HepG2 (cell line): ENCODE measurements around the gene CDHR3. TPM values are rescaled to one million over a fixed set of nuclear protein-coding genes. Genes with fewer than 3 reads are reported as not detected.

Experiments
- AGO2 ChIP-seq: fragments of 200-400 bp; formaldehyde crosslinking; optimal IDR thresholded peaks from 2 replicates; pipeline ENCODE3; 2017; ENCODE audit warnings: mild to moderate bottlenecking, low read depth, low read length, moderate library complexity
- ATF1 ChIP-seq: IDR thresholded peaks from 2 replicates; pipeline ENCODE4 v1.6.1; 2016; ENCODE audit warnings: mild to moderate bottlenecking, control low read depth
- ATF7-NPFF ChIP-seq: sonication (generic); formaldehyde crosslinking; IDR thresholded peaks from 2 replicates; pipeline ENCODE4 v1.8.1; 2023; ENCODE audit warnings: mild to moderate bottlenecking, low read depth, missing genetic modification reagents, moderate library complexity
- EED ChIP-seq: sonication (generic); formaldehyde crosslinking; IDR thresholded peaks from 2 replicates; pipeline ENCODE4 v1.5.0; 2020; ENCODE audit warnings: mild to moderate bottlenecking, missing genetic modification reagents
- KLF12 ChIP-seq: sonication (generic); formaldehyde crosslinking; IDR thresholded peaks from 2 replicates; pipeline ENCODE4 v1.4.0; 2020; ENCODE audit warnings: missing genetic modification reagents, borderline replicate concordance
- KLF13 ChIP-seq: sonication (generic); formaldehyde crosslinking; IDR thresholded peaks from 2 replicates; pipeline ENCODE4 v1.4.0; 2020; ENCODE audit warnings: mild to moderate bottlenecking, missing genetic modification reagents
- KMT2B ChIP-seq: IDR thresholded peaks from 2 replicates; pipeline ENCODE4 v1.6.1; 2016; ENCODE audit warnings: missing genetic modification reagents, missing compliant biosample characterization
- NFIC ChIP-seq: IDR thresholded peaks from 2 replicates; pipeline ENCODE4 v1.6.1; 2012; ENCODE audit warnings: mild to moderate bottlenecking, low read length, inconsistent platforms
- SIX4 ChIP-seq: sonication (generic); formaldehyde crosslinking; IDR thresholded peaks from 2 replicates; pipeline ENCODE4 v1.4.0; 2020; ENCODE audit warnings: missing genetic modification reagents
- SMYD3 ChIP-seq: sonication (generic); formaldehyde crosslinking; IDR thresholded peaks from 2 replicates; pipeline ENCODE4 v1.8.1; 2023; ENCODE audit warnings: mild to moderate bottlenecking, missing genetic modification reagents
- U2AF1 ChIP-seq: fragments of 200-400 bp; formaldehyde crosslinking; optimal IDR thresholded peaks from 2 replicates; pipeline ENCODE3; 2017; ENCODE audit warnings: mild to moderate bottlenecking, low read depth, low read length
- ZNF124 ChIP-seq: sonication (generic); formaldehyde crosslinking; IDR thresholded peaks from 2 replicates; pipeline ENCODE4 v1.4.0; 2020; ENCODE audit warnings: missing genetic modification reagents
- ZNF383 ChIP-seq: sonication (generic); formaldehyde crosslinking; IDR thresholded peaks from 2 replicates; pipeline ENCODE4 v1.4.0; 2020; ENCODE audit warnings: missing genetic modification reagents, mild to moderate bottlenecking, borderline replicate concordance
- ZNF746 ChIP-seq: sonication (generic); formaldehyde crosslinking; IDR thresholded peaks from 2 replicates; pipeline ENCODE4 v1.8.0; 2022; ENCODE audit warnings: mild to moderate bottlenecking, missing genetic modification reagents
- ZNF839 ChIP-seq: sonication (generic); formaldehyde crosslinking; IDR thresholded peaks from 2 replicates; pipeline ENCODE4 v1.4.0; 2020; ENCODE audit warnings: missing genetic modification reagents, mild to moderate bottlenecking, borderline replicate concordance
- polyA plus RNA-seq, 8 experiments: library from polyadenylated mRNA; depleted of rRNA in 3 of 8; stranded (reverse) in 7 of 8; unstranded in 1 of 8; fragments of >200 nt; fragmentation: Illumina TruSeq in 4 of 8; extraction: Trizol in 4 of 8; gene quantifications; 2 replicates each; pipeline versions ENCODE4 v1.2.1 to v1.2.3, GENCODE V29; 2011 to 2016; ENCODE audit warnings: low read depth in 4 of 8, missing spikeins in 1 of 8, mixed read lengths in 1 of 8; ENCODE audit not compliant: insufficient read depth in 1 of 8
- total RNA-seq, 5 experiments: library from RNA; depleted of rRNA; stranded (reverse); fragments of >200 nt; fragmentation: Illumina TruSeq; extraction: Trizol; gene quantifications; 2 replicates each; pipeline ENCODE4 v1.2.3, GENCODE V29; 2016; ENCODE audit warnings: low read depth in 1 of 5
- TF ChIP-seq, protein P1 (sequence below): sonication (generic); formaldehyde crosslinking; IDR thresholded peaks from 2 replicates; pipeline ENCODE4 v1.5.0; 2020; ENCODE audit warnings: mild to moderate bottlenecking, missing genetic modification reagents
- TF ChIP-seq, protein P2 (sequence below): sonication (generic); formaldehyde crosslinking; IDR thresholded peaks from 2 replicates; pipeline ENCODE4 v1.4.0; 2020; ENCODE audit warnings: missing genetic modification reagents
- TF ChIP-seq, protein P3 (sequence below): IDR thresholded peaks from 2 replicates; pipeline ENCODE4 v1.6.1; 2016; ENCODE audit warnings: missing compliant biosample characterization, missing genetic modification reagents, borderline replicate concordance
- TF ChIP-seq, protein P4 (sequence below): sonication (generic); formaldehyde crosslinking; conservative IDR thresholded peaks from 2 replicates; pipeline ENCODE4 v1.8.0; 2022; ENCODE audit warnings: missing genetic modification reagents
- TF ChIP-seq, protein P5 (sequence below): fragments of 450-650 bp; IDR thresholded peaks from 2 replicates; pipeline ENCODE4 v1.6.1; 2016

CDHR3 gene
- total and polyA plus RNA-seq, 2 of the 13 experiments (the other 11 are each of a cell fraction or from before 2014, with no cell fraction given): 6.5 to 11.8 TPM

DNA sequence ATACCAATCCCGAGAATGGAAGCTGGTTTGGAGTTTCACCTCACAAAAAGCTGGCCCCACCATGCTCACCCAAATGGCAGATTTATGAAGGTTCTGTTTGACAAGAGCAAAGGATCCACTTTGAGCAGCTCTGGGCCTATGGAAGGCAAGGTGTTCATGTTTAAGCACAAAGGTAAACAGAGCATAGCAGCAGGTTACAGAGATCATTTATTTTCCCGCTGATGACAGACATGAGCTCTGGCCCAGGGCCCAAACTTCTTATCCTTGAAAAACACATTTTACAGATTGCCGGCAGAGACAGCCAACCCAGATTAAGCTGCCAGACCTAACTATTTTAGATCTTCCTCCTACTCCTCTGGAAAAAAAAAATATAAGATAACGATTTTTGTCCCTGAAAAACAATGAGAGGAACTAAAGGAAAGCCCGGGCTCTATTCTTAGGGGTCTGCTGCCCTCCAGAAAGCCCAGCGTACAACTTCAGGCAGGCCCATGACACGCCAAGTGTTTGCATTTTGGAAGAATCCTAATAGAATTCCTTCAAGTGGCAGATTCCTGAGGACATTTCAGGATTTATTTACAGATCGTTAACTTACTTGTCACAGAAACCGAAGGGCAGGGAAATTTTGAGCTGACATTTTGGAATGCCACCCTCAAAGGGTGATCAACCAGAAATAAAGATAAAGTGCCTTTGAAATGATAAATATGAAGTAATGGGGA lies 109.1 kb downstream of the CDHR3 start (continued):
- TF ChIP-seq, protein P1, sequence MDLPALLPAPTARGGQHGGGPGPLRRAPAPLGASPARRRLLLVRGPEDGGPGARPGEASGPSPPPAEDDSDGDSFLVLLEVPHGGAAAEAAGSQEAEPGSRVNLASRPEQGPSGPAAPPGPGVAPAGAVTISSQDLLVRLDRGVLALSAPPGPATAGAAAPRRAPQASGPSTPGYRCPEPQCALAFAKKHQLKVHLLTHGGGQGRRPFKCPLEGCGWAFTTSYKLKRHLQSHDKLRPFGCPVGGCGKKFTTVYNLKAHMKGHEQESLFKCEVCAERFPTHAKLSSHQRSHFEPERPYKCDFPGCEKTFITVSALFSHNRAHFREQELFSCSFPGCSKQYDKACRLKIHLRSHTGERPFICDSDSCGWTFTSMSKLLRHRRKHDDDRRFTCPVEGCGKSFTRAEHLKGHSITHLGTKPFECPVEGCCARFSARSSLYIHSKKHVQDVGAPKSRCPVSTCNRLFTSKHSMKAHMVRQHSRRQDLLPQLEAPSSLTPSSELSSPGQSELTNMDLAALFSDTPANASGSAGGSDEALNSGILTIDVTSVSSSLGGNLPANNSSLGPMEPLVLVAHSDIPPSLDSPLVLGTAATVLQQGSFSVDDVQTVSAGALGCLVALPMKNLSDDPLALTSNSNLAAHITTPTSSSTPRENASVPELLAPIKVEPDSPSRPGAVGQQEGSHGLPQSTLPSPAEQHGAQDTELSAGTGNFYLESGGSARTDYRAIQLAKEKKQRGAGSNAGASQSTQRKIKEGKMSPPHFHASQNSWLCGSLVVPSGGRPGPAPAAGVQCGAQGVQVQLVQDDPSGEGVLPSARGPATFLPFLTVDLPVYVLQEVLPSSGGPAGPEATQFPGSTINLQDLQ (CRISPR knock-in tag): no peak
- no peak for TF ChIP-seq ATF1 (CRISPR knock-in tag)
- TF ChIP-seq, protein P2, sequence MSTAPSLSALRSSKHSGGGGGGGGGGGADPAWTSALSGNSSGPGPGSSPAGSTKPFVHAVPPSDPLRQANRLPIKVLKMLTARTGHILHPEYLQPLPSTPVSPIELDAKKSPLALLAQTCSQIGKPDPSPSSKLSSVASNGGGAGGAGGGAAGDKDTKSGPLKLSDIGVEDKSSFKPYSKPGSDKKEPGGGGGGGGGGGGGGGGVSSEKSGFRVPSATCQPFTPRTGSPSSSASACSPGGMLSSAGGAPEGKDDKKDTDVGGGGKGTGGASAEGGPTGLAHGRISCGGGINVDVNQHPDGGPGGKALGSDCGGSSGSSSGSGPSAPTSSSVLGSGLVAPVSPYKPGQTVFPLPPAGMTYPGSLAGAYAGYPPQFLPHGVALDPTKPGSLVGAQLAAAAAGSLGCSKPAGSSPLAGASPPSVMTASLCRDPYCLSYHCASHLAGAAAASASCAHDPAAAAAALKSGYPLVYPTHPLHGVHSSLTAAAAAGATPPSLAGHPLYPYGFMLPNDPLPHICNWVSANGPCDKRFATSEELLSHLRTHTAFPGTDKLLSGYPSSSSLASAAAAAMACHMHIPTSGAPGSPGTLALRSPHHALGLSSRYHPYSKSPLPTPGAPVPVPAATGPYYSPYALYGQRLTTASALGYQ: peak; percentile 63; the same call in 1 of the 2 replicates
- TF ChIP-seq, protein P3, sequence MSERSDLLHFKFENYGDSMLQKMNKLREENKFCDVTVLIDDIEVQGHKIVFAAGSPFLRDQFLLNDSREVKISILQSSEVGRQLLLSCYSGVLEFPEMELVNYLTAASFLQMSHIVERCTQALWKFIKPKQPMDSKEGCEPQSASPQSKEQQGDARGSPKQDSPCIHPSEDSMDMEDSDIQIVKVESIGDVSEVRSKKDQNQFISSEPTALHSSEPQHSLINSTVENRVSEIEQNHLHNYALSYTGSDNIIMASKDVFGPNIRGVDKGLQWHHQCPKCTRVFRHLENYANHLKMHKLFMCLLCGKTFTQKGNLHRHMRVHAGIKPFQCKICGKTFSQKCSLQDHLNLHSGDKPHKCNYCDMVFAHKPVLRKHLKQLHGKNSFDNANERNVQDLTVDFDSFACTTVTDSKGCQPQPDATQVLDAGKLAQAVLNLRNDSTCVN (CRISPR knock-in tag): no peak
- no peak for TF ChIP-seq AGO2
- no peak for TF ChIP-seq KMT2B (CRISPR knock-in tag)
- TF ChIP-seq ZNF746 (CRISPR knock-in tag): 0 out of 2 replicates have a peak, but pooled peaks have one; percentile 14
- TF ChIP-seq, protein P4, sequence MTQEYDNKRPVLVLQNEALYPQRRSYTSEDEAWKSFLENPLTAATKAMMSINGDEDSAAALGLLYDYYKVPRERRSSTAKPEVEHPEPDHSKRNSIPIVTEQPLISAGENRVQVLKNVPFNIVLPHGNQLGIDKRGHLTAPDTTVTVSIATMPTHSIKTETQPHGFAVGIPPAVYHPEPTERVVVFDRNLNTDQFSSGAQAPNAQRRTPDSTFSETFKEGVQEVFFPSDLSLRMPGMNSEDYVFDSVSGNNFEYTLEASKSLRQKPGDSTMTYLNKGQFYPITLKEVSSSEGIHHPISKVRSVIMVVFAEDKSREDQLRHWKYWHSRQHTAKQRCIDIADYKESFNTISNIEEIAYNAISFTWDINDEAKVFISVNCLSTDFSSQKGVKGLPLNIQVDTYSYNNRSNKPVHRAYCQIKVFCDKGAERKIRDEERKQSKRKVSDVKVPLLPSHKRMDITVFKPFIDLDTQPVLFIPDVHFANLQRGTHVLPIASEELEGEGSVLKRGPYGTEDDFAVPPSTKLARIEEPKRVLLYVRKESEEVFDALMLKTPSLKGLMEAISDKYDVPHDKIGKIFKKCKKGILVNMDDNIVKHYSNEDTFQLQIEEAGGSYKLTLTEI (CRISPR knock-in tag): no peak
- TF ChIP-seq, protein P5, sequence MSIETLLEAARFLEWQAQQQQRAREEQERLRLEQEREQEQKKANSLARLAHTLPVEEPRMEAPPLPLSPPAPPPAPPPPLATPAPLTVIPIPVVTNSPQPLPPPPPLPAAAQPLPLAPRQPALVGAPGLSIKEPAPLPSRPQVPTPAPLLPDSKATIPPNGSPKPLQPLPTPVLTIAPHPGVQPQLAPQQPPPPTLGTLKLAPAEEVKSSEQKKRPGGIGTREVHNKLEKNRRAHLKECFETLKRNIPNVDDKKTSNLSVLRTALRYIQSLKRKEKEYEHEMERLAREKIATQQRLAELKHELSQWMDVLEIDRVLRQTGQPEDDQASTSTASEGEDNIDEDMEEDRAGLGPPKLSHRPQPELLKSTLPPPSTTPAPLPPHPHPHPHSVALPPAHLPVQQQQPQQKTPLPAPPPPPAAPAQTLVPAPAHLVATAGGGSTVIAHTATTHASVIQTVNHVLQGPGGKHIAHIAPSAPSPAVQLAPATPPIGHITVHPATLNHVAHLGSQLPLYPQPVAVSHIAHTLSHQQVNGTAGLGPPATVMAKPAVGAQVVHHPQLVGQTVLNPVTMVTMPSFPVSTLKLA: no peak
- no peak for TF ChIP-seq ATF7-NPFF
- peak; percentile 72; the same call in 1 of the 2 replicates for TF ChIP-seq NFIC
- no peak for TF ChIP-seq KLF12 (CRISPR knock-in tag)
- TF ChIP-seq ZNF383 (CRISPR knock-in tag): no peak
- no peak for TF ChIP-seq SMYD3
- no peak for TF ChIP-seq ZNF839
- no peak for TF ChIP-seq EED (CRISPR knock-in tag)
- TF ChIP-seq ZNF124 (CRISPR knock-in tag): 0 out of 2 replicates have a peak, but pooled peaks have one; percentile 66
- TF ChIP-seq SIX4 (CRISPR knock-in tag): no peak
- no peak for TF ChIP-seq U2AF1
- no peak for TF ChIP-seq KLF13
